ENCODE data around the gene NAV3.

DNA sequence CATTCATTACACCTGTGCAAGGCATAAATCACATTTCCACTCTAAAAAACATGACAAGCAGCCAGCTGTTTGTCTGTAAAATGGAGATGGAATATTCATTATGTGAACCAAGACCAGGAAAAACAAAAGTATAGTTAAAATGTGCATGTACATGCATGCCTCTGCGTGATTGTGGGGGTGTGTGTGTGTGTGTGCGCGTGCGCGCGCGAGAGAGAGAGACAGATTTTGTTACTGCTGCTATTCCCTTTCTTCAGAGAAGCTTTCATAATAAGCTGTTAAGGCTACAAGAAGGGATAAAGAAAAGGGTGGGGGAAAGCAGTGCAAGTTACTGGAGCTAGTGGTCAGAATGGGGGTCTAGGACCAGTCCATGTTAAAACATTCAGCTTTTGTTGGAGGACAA lies 430.3 kb downstream of the NAV3 start:
- TF ChIP-seq, protein P1, sequence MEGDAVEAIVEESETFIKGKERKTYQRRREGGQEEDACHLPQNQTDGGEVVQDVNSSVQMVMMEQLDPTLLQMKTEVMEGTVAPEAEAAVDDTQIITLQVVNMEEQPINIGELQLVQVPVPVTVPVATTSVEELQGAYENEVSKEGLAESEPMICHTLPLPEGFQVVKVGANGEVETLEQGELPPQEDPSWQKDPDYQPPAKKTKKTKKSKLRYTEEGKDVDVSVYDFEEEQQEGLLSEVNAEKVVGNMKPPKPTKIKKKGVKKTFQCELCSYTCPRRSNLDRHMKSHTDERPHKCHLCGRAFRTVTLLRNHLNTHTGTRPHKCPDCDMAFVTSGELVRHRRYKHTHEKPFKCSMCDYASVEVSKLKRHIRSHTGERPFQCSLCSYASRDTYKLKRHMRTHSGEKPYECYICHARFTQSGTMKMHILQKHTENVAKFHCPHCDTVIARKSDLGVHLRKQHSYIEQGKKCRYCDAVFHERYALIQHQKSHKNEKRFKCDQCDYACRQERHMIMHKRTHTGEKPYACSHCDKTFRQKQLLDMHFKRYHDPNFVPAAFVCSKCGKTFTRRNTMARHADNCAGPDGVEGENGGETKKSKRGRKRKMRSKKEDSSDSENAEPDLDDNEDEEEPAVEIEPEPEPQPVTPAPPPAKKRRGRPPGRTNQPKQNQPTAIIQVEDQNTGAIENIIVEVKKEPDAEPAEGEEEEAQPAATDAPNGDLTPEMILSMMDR (IDR thresholded peaks at IDR 0.05): no peak
- TF ChIP-seq EZH2 (IDR thresholded peaks at IDR 0.05): no peak
- TF ChIP-seq EZH2phosphoT487 (IDR thresholded peaks at IDR 0.05): no peak

Measured in neural progenitor cell (in vitro differentiated cells).